Femur (tissue), 1 donor: ENCODE results near the gene SOX21.

Experiments used
- DNase-seq: peaks from one replicate; pipeline ENCODE4 v3.0.0-alpha.2; 2017

SOX21 gene

DNA sequence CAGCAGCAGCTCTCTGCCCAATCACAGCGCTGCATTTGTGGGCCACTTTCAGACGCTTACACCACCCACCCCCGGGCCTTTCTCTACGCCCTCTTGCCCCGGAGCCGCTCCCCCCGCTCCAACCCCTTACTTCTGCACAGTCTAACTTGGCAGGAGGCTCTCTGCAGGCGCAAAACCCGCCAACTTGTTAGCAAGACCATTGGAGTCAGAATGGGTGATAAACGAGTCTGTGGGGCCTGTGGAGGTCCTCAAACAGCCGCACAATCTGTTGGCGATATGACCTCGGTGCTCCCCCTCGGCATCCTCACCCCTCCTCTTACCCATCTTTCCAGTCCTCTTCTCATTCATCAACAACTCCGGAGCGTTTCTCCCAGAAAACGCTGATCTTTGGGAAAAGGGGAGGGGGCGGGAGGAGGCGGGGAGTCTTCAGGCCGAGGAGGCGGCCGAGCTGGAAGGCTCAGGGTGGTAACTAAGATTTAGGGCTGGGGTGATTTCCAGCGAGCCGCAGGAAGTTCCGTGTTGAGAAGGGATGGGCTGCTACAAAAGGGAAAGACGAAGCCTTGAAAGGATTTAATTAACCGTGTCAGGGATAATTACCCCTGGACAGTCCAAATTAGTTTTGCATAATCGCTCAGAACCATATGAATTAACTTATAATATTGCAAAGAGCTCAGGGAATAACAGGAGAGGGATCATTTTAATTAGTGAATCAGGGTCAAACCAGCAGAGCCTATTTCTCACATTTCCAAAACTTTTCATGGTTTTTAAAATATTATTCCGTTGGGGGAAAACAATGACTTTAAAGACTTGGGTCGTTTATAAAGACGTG, 4.1 kb downstream of the SOX21 start:
- no peak for DNase-seq

DNA sequence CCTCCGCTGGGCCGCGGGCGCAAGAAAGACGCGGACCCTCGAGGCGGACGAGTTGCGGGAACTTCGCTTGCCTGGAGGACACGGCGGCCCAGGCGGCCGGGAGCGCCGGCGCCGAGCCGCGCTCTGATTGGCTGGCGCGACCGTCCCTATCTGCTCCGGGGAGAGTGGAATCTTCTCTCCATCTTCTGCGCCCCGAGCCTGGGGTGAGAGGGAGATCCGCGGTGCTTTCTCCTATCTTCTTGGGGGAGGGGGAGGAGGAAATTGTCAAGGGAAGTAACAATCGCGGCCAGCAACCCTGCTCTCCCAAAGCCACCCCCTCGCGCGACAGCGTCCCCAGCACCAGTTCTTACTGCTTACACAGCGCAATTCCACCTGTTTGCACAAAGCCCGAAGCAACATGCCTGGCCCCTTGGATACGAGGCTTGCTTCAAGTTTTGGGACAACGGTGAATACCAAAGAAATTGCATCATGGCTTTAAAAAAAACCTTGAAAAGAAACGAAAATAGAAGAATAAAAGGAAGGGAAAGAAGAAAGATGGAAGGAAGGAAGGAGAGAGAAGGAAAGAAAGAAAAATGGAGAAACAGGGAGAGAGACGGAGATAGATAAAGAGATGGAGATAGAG, 4.8 kb downstream of the SOX21 start:
- no peak for DNase-seq

DNA sequence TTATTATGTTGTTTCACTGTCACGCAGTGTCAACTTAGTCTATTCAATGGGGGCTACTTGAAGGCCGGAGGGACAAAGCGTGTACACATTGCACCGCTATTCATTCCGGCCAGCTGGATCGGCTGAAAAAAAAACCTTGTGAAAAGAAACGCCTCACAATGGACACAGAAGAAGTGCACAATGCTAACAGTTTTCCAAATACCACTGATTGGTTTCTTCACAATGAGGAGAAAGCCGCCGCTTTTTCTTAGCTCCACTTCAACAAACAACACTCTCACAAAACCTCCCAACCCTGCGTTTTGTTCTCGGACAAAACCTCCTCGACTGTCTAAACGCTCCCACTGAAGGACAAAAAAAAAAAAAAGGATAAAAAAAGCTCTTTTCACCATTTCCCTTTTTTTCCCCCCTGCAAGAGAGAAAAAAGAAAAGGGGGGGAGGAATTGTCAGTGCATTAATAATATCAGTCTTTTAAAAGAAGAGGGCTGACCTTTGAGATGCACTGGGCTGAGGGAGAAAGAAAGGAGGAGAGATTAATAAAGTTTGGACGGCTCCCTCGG, 5.4 kb downstream of the SOX21 start:
- DNase-seq, result no peak

DNA sequence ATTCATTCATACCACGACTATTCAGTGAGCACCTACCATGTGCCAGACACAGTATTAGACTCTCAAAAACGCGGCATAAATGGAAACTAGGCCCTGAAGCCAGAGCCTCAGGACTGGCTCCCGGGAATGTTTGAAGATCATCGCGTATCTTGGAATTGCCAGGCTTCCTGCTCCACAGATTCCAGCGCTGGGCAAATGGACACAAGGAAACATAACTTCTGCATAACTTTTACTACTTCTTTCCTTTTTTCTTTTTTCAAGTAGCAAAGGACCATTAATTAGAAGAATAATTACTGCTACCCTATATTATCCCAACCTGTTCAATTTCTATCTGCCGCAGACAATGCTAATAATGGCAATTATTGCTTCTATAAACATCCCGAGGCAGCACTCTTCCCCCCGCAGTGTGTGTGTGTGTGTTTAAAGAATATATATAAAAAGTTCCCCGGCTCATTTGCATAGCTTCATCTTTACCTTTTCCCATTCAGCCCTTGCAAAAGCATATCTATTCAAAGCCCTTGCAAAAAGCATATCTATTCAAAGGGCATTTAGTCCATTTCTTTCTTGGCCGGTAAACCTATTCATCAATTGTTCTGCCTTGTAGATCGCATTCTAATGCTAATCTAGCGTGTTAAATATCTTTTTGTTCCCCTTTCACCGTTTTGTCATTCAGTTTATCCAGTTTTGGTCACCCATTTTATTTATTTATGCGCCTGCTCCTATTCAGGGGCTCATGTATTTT, 6.1 kb downstream of the SOX21 start:
- DNase-seq, result no peak

DNA sequence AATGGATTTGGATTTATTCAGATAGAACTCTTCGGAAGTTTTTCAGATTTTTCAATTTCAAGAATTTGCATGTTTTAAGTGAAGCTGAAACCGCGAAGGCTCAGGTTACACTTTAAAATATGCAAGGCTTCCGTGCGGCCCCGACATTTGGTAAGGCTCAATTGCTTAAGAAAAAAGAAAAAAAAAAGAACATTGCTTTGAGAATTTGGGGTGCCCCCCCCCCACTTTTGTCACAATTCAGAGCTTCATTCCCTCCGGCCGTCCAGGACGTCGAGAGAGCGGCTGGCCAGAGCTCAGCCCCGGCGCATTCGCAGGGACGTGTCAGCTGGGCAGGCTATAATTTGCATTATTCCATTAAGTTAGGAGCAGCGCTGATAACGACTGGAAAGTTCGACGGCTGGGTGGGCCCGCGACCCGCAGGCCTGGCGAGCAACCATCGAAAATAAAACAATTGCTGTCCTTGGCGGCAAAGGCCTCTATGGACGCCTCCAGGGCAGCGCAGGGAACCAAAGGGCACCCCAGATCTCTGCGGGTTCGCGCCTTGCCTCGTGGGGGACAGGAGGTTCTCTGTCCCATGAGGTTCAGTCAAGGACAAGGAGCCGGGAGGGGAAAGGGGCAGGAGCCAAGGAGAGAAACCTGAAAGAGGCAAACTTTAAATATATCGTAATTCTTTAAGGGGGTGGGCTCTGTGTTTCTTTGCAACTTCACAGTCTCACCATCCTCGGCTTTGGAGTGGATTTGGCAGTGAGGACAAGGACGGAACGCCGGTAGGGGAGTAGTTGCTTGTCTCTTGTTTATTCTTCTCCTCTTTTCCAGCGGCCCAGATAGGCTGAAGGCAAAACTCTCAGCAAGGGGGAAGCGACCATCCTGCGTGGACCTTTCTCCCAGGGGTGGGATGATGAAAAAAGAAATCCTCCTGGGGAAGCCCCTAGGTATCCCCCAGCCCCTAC, 7.0 kb downstream of the SOX21 start:
- no peak for DNase-seq

DNA sequence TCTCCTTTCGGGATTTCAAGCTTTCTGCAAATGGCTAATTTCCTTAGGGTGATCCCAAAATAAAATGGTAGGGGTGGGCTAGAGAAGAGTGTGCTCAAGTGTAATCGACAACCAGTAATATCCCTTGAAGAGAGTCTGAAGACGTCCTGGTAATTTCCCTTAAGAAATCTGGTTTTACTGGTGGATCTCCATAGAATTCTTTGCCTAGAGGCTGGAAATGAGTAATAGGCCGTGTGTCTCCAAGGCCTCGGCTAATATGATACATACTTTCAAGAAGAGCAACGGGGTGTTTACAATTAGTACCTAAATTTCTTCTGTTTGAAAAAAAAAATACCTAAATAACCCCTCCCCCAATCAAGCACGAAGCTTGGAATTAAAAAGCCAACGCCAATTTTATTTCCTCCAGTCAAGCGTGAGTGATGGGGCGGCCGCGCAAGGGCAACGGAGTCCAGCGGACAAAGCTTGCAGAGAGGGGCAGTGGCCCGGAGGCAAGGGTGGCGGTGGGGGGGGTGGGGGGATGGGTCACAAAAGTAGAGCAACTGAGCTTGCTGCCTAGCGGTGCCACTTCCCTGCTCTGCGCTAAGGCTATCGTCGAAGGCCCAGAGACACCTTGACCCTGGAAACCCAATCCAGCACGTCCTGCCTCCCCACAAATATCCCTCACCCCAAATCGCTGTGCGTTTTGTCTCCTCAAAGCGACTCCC, 7.8 kb downstream of the SOX21 start:
- no peak for DNase-seq

DNA sequence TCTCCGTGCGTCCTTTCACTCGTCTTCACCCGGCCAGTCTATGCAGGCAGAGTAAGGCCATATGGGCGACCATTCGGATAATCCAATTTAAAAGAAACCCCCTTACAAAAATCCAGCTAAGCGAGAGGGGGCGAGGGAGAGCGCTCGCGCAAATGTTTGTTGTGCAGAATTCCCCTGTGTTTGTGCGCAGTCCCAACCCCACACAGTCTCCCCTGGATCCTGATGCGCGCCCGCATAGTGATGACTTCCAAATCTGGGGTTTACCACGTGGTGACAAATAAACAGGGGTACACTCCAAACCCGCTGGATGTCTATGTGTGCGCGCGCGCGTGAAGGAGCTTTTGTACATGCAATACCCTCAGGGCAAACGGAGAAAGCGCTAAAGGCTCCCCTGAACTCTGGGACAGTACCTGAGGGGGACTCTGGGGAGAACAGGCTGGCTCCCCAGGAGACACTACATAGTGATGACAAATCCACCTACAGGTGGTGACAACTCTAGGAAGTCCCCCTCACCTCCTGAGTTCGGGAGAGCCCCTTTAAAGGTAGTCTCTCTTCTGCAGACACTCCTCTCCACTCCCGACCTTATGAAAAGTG, 8.5 kb downstream of the SOX21 start:
- DNase-seq, result no peak

DNA sequence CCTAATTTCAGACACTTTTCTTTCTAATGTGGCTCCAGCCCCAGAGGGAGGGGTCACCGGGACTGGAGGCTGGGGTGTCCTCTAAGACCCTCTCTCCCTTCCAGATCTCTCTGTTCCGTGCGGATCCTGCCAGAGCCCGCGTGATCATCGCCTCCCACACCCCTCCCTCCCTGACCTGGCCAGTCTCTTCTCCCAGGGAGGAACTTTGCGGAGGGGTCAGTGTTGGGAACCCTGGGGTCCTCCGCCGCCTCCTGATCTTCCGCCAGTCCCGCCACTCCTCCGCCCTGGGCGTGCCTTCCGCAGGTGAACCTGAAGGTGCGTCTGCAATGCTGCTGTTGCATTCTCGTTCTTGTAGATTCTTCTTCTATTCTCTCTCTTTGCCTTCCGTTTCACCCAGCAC, 9.1 kb downstream of the SOX21 start:
- DNase-seq, result no peak

DNA sequence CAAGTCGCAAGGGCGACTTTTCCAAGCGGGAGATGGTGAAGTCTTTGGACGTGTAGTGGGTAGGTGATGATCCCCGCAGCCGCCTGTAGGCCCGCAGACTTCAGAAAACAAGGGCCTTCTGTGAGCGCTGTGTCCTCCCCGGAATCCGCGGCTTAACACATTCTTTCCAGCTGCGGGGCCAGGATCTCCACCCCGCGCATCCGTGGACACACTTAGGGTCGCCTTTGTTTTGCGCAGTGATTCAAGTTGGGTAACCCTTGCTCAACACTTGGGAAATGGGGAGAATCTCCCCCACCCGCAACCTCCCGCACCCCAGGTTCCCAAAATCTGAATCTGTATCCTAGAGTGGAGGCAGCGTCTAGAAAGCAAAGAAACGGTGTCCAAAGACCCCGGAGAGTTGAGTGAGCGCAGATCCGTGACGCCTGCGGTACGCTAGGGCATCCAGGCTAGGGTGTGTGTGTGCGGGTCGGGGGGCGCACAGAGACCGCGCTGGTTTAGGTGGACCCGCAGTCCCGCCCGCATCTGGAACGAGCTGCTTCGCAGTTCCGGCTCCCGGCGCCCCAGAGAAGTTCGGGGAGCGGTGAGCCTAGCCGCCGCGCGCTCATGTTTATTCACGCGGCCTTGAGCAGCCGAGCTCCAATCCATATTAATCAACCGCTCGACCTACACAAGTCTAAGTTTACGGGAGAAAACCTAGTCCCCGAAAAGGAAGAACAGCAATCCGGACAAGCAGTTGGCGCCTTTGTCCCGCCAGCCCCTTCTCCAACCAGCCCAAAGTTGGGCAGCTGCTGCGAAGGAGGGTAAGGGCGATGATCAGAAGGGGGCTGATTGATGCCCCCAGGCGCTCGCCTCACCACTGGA, 9.9 kb downstream of the SOX21 start:
- DNase-seq, result no peak

DNA sequence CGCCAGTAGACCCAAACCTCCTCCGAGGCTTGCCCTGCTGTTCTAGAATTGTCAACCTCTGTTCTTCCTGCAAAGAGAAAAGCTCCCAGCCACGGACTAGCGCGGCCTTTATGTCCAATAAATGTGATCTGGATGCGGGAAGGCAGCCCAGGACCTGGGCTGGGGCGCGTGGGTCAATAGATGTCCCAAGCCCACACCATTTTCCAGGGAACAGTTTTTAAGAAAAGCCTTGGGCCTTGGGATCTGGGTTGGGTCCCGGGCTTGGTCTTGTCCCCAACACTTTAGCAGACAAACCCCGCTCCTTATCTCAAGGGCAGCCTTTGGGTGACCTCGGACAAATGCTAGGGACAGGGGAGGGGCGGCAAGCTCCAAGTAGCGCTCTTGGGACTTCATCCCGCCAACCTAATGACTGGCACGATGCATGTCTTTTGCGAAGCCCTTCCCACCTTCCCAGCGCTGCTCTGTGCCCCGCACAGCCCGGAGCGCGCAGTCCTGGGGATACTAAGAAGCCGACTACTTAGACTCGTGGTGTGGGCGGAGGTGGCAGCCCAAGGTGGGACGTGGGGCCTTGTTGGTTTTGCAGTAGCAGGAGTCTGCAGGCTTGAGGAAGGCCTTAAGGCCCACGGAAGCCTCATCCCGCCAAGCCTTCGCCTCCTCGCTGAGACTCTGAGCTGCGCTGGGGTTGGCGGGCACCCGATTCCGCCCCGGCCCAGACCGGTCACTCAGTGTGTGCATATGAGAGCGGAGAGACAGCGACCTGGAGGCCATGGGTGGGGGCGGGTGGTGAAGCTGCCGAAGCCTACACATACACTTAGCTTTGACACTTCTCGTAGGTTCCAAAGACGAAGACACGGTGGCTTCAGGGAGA, 10.8 kb downstream of the SOX21 start:
- DNase-seq, result no peak

DNA sequence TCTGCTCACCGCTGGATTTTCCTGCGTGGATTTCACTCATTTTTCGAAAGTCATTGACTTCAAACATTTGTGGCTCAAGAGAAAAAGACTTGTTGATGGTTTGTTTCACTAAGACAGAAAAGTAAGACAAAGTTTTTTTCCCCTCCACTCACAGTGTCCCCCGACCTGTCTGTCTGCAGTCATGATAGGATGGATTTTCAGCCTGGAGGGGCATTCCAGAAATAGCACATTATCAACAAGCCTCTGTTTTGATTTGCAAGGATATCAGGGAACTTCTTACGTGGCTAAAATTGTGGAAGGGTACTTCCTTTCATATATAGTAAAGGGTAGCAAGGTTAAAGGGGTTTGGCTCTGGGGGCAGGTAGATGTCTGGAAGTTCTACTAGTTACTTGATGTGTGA, 11.8 kb downstream of the SOX21 start:
- DNase-seq, result no peak

DNA sequence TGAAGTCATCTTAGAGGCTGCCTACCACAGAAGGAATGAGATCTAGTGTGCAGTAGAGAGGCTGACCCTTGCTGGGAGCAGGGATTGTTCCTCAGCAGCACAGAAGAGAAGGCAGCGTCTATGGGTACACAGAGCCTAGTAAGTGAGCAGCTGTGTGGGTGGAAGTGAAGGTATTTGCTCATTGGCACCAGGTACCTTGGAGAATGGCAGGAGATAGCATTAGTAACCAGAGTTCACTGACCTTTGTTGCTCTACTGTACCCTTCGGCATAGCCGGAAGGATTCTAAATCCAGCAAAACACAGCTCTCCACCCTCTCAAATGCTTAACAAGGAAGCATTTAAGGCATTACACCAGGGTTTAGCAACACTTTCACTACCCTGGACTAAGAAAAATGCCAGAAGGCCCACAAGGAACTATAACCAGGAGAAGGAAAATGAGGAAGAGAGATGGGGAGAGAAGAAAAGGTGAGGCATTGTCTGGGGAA, 12.3 kb downstream of the SOX21 start:
- no peak for DNase-seq

DNA sequence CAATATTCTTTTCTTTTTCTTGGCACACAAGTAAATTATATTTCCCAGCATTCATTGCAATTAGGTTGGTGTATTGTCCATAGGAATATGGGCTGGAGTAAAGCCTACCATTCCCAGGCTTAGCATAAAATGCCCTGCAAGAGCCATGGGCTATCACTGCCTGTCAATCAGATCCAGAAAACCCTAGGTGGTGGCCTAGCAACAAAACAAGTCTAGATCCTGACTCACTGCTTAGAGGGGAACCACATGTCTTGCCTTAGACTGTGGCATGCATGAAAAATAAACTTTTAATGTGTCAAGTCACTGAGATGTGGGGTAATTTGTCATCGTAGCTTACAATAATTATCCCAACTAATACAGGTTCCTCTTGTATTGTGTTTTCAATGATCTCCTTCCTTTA, 16.2 kb downstream of the SOX21 start:
- no peak for DNase-seq

DNA sequence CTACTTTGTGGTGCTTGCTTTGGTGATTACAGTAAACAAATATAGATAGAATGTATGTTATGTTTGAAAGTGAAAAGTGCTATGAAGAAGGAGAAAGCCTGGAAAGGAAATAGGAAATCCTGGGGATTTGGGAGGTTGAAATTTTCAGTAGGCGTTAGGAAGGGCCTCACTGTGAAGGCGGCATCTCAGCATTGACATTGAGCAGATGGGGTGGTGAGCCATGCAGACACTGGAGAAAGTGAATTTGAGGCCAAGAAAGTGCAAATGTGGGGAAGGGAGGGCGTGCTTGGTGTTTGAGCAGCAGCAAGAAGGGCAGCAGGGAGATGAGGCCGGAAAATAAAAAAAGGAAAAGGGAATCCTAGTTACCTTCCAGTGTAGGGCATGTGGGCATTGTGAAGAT, 20.3 kb downstream of the SOX21 start:
- DNase-seq, result no peak

DNA sequence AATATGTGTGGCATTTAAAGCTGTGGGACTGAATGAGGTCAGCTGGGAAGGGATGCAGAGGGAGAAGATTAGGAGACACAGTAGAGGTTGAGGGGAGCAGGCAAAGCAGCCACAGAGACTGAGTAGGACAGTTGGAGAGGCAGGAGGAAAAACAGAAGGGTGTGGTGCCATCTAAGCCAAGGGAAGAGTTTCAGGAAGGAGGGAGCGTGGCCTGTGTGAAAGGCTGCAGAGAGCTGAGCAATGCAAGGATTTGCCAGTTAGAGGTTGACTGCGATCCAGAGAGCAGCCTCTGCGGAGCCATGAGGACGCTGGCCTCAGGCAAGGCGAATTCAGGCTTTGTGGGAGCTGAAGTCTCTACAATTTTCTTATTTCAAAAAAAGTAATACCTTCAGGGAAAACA, 28.9 kb downstream of the SOX21 start:
- no peak for DNase-seq

DNA sequence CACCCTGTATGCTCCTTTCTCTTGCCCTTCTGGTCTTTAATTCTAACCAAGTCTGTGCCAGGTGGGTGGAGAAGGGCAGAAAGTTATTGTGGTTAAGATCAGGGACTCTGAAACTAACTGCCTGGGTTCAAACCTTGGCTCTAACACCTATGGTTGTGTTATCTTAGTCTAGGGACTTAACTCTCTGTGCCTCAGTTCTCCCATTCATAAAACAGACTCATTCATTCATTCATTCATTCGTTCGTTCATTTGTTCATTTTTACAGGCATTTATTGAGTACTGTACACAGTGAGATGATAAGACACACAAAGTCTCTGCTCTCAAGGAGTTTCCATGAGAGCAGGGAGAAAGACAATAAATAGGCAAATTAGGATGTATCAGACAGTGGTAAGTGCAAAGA, 30.1 kb downstream of the SOX21 start:
- DNase-seq, result no peak

DNA sequence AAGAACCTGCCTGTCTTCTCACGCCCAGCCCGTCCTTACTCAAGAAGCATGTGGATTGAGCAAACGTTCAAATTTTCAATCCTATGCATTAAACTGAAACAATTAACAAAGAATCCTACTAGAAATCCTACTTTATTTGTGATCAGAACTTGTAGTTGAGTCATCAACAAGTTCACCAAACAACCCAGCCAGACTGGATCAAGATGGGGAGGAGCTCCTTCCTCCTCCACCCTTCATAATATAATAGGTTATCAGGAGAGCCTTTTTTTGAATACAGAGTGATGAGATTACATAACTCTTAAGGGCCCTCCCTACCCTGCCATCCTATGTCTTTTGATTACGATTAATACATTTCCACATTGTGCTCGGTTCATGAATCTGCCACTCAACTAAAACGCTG, 32.7 kb downstream of the SOX21 start:
- DNase-seq, result no peak

DNA sequence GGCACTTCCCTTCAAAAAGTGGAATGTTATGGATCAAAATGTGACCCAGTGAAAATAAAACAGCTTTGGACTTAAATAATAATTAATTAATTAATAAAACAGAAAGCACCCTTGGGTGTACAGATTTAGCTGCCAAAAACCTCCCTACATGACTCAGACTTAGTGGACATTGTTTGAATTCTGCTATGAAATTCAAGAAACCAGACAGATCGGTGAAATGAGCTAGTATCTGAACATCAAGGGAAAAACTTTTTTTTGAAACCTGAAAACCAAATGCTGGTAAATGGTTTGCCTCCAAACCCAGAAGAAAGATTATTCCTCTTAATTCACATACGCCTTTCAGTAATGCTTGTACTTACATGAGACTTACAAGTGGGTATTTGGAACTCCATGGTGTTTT, 33.5 kb downstream of the SOX21 start:
- DNase-seq, result no peak

DNA sequence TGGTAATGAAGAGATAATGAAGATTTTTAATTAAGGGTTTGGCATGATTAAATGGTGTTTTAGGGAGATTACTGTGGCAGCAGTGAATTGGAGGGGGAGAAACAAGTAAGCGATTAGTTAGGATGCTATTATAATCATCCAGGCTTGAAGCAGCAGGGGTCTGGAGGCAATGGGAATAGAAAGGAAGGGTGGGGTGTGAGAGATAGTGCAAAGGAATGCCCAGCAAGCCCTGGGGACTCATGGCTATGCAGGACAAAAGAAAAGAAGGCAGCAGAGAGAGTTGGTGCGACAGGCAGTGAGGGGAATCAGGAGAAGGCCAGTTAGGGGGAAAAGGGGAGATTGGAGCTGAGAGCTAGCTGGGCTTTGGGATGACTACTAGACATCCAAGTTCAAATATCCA, 34.5 kb downstream of the SOX21 start:
- no peak for DNase-seq
